ENCODE data around the gene HABP4. TPM values are rescaled to one million over a fixed set of nuclear protein-coding genes. Genes with fewer than 3 reads are reported as not detected.

The HABP4 gene
- total and polyA plus RNA-seq, 10 of the 15 experiments (the other 5 are each of a cell fraction or from before 2014, with no cell fraction given): 1.6 to 15.4 (median 11.6) TPM

DNA sequence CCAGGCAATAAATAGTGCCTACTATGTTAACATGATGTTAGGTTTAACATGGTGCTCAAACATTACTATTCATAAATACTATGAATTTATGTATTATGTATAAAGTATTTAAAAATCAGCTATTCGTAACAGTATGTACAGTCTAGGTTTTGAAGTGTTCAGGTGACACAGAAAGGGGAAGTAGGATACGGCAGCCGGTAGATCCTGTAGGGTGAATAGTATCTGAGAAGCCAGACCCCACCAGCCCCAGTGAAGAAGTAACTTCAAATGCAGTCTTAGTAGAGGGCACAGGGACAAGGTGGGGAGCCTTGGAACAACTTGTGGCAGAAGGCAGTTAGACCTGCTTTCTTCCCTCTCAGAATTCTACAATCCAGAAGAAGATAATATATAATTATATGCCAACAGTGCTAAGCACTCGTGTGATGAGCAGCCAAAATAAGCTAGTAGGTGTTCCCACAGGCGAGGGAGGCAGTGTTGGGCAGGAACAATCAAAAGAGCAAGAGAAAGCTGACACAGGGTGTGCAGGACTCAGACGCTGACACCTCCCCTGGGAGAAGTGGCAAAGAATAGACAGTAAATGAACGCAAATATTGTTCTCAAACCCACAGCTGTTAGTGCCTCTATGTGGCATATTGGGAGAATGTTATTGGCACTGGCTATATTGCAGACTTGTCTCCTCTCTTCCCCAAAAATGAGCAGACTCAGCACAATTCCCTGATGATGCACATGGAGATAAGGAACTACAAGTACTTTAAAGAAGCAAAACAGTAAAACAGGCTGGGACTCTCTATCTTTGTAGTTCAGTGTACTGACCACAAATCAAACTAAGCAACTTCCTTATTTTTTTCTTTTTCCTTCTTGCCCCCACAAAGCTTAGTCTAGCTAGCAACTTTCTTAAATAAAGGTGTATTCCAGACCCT is 36.4 kb upstream of the HABP4 start (continued):
- TF ChIP-seq, protein P1, sequence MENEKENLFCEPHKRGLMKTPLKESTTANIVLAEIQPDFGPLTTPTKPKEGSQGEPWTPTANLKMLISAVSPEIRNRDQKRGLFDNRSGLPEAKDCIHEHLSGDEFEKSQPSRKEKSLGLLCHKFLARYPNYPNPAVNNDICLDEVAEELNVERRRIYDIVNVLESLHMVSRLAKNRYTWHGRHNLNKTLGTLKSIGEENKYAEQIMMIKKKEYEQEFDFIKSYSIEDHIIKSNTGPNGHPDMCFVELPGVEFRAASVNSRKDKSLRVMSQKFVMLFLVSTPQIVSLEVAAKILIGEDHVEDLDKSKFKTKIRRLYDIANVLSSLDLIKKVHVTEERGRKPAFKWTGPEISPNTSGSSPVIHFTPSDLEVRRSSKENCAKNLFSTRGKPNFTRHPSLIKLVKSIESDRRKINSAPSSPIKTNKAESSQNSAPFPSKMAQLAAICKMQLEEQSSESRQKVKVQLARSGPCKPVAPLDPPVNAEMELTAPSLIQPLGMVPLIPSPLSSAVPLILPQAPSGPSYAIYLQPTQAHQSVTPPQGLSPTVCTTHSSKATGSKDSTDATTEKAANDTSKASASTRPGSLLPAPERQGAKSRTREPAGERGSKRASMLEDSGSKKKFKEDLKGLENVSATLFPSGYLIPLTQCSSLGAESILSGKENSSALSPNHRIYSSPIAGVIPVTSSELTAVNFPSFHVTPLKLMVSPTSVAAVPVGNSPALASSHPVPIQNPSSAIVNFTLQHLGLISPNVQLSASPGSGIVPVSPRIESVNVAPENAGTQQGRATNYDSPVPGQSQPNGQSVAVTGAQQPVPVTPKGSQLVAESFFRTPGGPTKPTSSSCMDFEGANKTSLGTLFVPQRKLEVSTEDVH (IDR thresholded peaks at IDR 0.05; ENCODE audit: low read depth, partially characterized antibody): no peak
- TF ChIP-seq POLR2AphosphoS5 (IDR thresholded peaks at IDR 0.05; ENCODE audit: low read length) (peak; percentile 47; the same call in 1 of the 2 replicates), BHLHE40 (IDR thresholded peaks at IDR 0.05; ENCODE audit: borderline replicate concordance in 1 of 2, low read depth in 2 of 2, low read length in 1 of 2) (0 out of 4 replicates have a peak, but pooled peaks of 1 of the 2 experiments have one; percentile 44), GATAD2B (conservative IDR thresholded peaks at IDR 0.05; ENCODE audit: low read depth) (0 out of 2 replicates have a peak, but pooled peaks have one; percentile 31), IKZF2 (IDR thresholded peaks at IDR 0.05) (peak; percentile 66 to 67; a peak in 3 of 4 replicates), RUNX3 (IDR thresholded peaks at IDR 0.05; ENCODE audit: low read length) (peak; percentile 44; the same call in 1 of the 2 replicates), FOXK2 (IDR thresholded peaks at IDR 0.05) (no peak), MEF2B (IDR thresholded peaks at IDR 0.05; ENCODE audit: partially characterized antibody, poor library complexity, severe bottlenecking) (peak; percentile 98), WRNIP1 (IDR thresholded peaks at IDR 0.05; ENCODE audit: borderline replicate concordance, low read depth, low read length) (peak; percentile 88; the same call in 1 of the 2 replicates), POU2F2 (IDR thresholded peaks at IDR 0.05; ENCODE audit: borderline replicate concordance, low read depth, low read length) (no peak; the same call in 2 of the 3 replicates), POLR2AphosphoS2 (IDR thresholded peaks at IDR 0.05; ENCODE audit: low read depth, low read length) (no peak), STAT3 (IDR thresholded peaks at IDR 0.05; ENCODE audit: low read depth, low read length) (0 out of 2 replicates have a peak, but pooled peaks have one; percentile 28), SPI1 (IDR thresholded peaks at IDR 0.05; ENCODE audit: borderline replicate concordance, insufficient read depth, low read depth, low read length) (peak; percentile 87), RELA (IDR thresholded peaks at IDR 0.05; ENCODE audit: borderline replicate concordance, partially characterized antibody) (peak; percentile 34), SMAD1 (IDR thresholded peaks at IDR 0.05; ENCODE audit: low read depth, partially characterized antibody) (no peak), CHD2 (IDR thresholded peaks at IDR 0.05; ENCODE audit: borderline replicate concordance, low read depth, low read length) (0 out of 2 replicates have a peak, but pooled peaks have one; percentile 12), POLR2A (IDR thresholded peaks at IDR 0.05; ENCODE audit: low read depth, low read length) (no peak)
- TF ChIP-seq, protein P2, sequence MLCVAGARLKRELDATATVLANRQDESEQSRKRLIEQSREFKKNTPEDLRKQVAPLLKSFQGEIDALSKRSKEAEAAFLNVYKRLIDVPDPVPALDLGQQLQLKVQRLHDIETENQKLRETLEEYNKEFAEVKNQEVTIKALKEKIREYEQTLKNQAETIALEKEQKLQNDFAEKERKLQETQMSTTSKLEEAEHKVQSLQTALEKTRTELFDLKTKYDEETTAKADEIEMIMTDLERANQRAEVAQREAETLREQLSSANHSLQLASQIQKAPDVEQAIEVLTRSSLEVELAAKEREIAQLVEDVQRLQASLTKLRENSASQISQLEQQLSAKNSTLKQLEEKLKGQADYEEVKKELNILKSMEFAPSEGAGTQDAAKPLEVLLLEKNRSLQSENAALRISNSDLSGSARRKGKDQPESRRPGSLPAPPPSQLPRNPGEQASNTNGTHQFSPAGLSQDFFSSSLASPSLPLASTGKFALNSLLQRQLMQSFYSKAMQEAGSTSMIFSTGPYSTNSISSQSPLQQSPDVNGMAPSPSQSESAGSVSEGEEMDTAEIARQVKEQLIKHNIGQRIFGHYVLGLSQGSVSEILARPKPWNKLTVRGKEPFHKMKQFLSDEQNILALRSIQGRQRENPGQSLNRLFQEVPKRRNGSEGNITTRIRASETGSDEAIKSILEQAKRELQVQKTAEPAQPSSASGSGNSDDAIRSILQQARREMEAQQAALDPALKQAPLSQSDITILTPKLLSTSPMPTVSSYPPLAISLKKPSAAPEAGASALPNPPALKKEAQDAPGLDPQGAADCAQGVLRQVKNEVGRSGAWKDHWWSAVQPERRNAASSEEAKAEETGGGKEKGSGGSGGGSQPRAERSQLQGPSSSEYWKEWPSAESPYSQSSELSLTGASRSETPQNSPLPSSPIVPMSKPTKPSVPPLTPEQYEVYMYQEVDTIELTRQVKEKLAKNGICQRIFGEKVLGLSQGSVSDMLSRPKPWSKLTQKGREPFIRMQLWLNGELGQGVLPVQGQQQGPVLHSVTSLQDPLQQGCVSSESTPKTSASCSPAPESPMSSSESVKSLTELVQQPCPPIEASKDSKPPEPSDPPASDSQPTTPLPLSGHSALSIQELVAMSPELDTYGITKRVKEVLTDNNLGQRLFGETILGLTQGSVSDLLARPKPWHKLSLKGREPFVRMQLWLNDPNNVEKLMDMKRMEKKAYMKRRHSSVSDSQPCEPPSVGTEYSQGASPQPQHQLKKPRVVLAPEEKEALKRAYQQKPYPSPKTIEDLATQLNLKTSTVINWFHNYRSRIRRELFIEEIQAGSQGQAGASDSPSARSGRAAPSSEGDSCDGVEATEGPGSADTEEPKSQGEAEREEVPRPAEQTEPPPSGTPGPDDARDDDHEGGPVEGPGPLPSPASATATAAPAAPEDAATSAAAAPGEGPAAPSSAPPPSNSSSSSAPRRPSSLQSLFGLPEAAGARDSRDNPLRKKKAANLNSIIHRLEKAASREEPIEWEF (IDR thresholded peaks at IDR 0.05; ENCODE audit: insufficient replicate concordance, low read depth, low read length): peak; percentile 67
- TF ChIP-seq, protein P3, sequence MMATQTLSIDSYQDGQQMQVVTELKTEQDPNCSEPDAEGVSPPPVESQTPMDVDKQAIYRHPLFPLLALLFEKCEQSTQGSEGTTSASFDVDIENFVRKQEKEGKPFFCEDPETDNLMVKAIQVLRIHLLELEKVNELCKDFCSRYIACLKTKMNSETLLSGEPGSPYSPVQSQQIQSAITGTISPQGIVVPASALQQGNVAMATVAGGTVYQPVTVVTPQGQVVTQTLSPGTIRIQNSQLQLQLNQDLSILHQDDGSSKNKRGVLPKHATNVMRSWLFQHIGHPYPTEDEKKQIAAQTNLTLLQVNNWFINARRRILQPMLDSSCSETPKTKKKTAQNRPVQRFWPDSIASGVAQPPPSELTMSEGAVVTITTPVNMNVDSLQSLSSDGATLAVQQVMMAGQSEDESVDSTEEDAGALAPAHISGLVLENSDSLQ (IDR thresholded peaks at IDR 0.05): peak; percentile 62; the same call in 1 of the 2 replicates

Measured in GM12878 (cell line).